Measurements from ENCODE around the gene NCLN.

DNA sequence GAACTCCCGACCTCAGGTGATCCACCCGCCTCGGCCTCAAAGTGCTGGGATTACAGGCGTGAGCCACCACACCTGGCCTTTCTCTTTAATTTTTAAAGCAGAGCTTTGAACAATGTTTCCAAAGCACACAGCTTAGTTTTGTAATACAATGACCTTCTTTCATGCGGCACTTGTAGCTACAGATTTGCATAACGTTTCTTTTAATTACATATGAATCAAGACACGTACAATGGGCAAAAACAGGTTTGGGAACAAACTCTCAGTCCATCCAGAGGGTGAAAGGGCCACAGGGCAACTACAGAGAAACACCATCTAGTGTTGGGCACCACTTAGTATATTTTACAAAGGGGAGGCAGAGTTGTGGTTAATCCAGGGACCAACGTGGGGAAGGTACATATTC is 26.2 kb upstream of the NCLN start:
- TF ChIP-seq, protein P1, sequence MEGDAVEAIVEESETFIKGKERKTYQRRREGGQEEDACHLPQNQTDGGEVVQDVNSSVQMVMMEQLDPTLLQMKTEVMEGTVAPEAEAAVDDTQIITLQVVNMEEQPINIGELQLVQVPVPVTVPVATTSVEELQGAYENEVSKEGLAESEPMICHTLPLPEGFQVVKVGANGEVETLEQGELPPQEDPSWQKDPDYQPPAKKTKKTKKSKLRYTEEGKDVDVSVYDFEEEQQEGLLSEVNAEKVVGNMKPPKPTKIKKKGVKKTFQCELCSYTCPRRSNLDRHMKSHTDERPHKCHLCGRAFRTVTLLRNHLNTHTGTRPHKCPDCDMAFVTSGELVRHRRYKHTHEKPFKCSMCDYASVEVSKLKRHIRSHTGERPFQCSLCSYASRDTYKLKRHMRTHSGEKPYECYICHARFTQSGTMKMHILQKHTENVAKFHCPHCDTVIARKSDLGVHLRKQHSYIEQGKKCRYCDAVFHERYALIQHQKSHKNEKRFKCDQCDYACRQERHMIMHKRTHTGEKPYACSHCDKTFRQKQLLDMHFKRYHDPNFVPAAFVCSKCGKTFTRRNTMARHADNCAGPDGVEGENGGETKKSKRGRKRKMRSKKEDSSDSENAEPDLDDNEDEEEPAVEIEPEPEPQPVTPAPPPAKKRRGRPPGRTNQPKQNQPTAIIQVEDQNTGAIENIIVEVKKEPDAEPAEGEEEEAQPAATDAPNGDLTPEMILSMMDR (conservative IDR thresholded peaks at IDR 0.05): no peak
- no peak for TF ChIP-seq ZFX (IDR thresholded peaks at IDR 0.05)

All from C4-2B (cell line).